NCI-H446 treated with DMSO at 0.1 percent for 48 hours (cell line): Measurements from ENCODE around the gene RPL15.

ENCODE experiments used
- DNase-seq: peaks from one replicate; lab custom pipeline; 2025; lab: John Stamatoyannopoulos, UW

RPL15 gene

GRCh38 chr3:23932571-23932970 lies 15.6 kb downstream of the RPL15 start:
- DNase-seq, result no peak

- no peak for DNase-seq
These were observed 17.3 kb downstream of the RPL15 start for GRCh38 chr3:23934253-23934652.

GRCh38 chr3:23937296-23937695 lies 20.4 kb downstream of the RPL15 start:
- no peak for DNase-seq

- no peak for DNase-seq
These were observed 21.8 kb downstream of the RPL15 start for GRCh38 chr3:23938688-23939087.

GRCh38 chr3:23940775-23941174 lies 23.8 kb downstream of the RPL15 start:
- no peak for DNase-seq

GRCh38 chr3:23941440-23941839 lies 24.5 kb downstream of the RPL15 start:
- DNase-seq, result no peak

GRCh38 chr3:23942546-23942945 lies 25.6 kb downstream of the RPL15 start:
- DNase-seq, result no peak

GRCh38 chr3:23944007-23944783 lies 27.3 kb downstream of the RPL15 start:
- no peak for DNase-seq

- peak; percentile 55 for DNase-seq
These were observed 28.1 kb downstream of the RPL15 start, which contains the start of gene NR1D2 for GRCh38 chr3:23944861-23945662. Gene NR1D2 (plus strand): TSS chr3:23945286. CDS start chr3:23945579, 293 bp downstream.

- no peak for DNase-seq
These were observed 28.7 kb downstream of the RPL15 start for GRCh38 chr3:23945663-23945912.

- peak; percentile 90 for DNase-seq
These were observed 29.2 kb downstream of the RPL15 start for GRCh38 chr3:23945913-23946687.

GRCh38 chr3:23948761-23949160 lies 31.8 kb downstream of the RPL15 start:
- DNase-seq, result no peak

- no peak for DNase-seq
These were observed 32.9 kb downstream of the RPL15 start for GRCh38 chr3:23949784-23950183.

- DNase-seq, result no peak
These were observed 33.4 kb downstream of the RPL15 start for GRCh38 chr3:23950293-23950692.

GRCh38 chr3:23952646-23953045 lies 35.7 kb downstream of the RPL15 start:
- no peak for DNase-seq

GRCh38 chr3:23953523-23953922 lies 36.6 kb downstream of the RPL15 start:
- DNase-seq, result no peak

- no peak for DNase-seq
These were observed 37.2 kb downstream of the RPL15 start for GRCh38 chr3:23954144-23954543.

- no peak for DNase-seq
These were observed 39.8 kb downstream of the RPL15 start for GRCh38 chr3:23956701-23957100.

- DNase-seq, result no peak
These were observed 42.4 kb downstream of the RPL15 start for GRCh38 chr3:23959135-23959900.

GRCh38 chr3:23960649-23961048 lies 43.7 kb downstream of the RPL15 start:
- no peak for DNase-seq

- DNase-seq, result no peak
These were observed 44.1 kb downstream of the RPL15 start for GRCh38 chr3:23961066-23961465.

GRCh38 chr3:23961913-23962312 lies 45.0 kb downstream of the RPL15 start:
- no peak for DNase-seq
